NCI-H69 (cell line): Measurements from ENCODE around the gene SLC9B2.
A peak's percentile ranks its signal among the peaks of the same experiment; 100 is the strongest.

Source experiments
- DNase-seq: peaks from one replicate; lab custom pipeline; 2025; lab: John Stamatoyannopoulos, UW

SLC9B2 gene, protein sequence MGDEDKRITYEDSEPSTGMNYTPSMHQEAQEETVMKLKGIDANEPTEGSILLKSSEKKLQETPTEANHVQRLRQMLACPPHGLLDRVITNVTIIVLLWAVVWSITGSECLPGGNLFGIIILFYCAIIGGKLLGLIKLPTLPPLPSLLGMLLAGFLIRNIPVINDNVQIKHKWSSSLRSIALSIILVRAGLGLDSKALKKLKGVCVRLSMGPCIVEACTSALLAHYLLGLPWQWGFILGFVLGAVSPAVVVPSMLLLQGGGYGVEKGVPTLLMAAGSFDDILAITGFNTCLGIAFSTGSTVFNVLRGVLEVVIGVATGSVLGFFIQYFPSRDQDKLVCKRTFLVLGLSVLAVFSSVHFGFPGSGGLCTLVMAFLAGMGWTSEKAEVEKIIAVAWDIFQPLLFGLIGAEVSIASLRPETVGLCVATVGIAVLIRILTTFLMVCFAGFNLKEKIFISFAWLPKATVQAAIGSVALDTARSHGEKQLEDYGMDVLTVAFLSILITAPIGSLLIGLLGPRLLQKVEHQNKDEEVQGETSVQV

DNA sequence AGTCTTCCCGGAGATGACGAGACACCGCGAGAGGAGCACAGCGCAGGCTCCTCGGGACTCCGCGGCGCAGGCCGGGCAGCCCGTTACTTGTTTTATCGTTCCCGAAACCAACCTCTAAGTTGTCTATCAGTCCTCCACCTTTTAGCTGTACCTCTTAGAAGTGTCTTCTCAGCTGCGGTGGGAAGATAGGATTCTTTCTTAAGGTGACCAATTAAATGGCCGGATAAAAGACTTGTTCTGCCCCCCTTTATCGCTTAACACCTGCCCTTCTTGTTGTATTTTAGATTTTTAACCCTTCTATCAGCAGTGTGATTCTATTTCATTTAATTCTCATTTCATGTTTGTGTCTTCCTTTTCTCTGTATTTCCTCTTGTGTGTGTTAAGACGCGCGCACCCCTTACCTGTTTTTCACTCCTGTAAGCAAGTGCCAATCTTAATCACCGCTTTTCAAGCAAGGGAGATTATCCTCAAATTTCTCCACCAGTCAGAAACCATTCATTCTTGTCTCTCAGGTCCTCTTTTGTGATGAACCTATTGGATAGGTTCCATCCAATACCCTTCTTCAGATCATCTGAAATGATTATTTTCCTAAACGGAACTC, at the start of gene SLC9B2:
SLC9B2 (minus strand) TSS at position 15 of the 601 bp plus-strand sequence. CDS start 9,211 bp downstream, outside the sequence.
- no peak for DNase-seq

DNA sequence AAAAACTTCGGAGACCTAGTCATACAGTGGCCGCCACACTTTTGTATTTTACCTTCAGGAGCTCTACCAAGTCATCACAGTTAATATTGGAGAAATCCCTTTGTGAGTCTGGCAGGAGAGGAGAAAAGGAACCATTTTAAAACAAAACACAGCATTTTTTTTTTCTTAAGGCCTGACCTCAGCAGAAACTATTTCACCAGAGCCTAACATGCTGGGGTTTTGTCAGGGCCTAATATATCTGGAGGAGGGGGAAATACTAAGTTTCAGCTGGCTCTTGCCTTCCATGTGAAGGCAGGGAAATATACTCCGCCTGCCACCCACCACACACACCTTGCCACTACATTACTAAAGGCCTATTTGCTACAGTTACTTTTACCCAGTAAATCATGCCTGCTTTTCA, 49.6 kb upstream of the SLC9B2 start:
- DNase-seq = no peak

DNA sequence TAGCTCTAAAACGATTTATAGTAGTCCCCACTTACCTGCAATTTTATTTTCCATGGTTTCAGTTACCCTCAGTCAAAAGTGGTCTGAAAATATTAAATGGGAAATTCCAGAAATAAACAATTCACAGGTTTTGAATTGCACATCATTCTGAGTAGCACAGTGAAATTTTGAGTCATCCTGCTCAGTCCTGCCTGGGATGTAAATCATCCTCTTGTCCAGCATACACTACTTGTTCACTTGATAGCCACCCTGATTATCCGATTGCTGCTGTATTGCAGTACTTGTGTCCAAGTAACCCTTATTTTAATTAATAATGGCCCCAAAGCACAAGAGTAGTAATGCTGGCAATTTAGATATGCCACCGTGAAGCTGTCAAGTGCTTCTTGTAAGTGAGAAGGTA, 46.6 kb upstream of the SLC9B2 start:
- DNase-seq = no peak

DNA sequence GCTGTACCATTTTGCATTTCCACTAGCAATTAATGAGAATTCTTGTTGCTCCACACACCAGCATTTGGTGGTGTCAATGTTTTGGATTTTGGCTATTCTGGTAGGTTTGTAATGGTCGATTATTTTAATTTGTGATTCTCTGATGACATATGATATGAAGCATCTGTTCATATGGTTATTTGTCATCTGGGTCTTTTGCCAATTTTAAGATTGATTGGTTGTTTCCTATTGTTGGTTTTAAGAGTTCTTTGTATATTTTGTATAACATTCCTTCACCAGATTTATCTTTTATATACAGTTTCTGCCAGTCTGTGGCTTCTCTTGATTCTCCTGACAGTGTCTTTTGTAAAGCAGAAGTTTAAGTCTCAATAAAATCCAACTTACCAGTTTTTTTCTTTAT, 41.6 kb upstream of the SLC9B2 start:
- DNase-seq = no peak

DNA sequence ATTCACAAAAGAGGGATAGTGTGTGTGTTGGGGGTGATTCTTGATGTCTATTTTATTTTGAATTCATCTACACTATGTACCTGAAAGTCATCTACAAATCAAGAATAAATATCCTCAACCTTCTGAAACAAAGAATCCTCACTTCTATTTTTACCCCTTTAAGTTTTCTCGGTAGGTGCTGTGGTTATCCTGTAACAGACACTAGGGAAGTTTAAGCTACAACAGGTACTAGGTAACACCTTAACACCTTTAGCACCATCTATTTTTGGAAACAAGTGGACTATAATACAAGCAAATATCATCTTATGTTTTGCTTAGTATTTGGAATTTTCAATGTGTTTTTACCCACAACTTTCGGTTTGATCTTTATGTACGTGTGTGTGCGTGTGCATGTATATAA, 35.0 kb upstream of the SLC9B2 start:
- DNase-seq = no peak

DNA sequence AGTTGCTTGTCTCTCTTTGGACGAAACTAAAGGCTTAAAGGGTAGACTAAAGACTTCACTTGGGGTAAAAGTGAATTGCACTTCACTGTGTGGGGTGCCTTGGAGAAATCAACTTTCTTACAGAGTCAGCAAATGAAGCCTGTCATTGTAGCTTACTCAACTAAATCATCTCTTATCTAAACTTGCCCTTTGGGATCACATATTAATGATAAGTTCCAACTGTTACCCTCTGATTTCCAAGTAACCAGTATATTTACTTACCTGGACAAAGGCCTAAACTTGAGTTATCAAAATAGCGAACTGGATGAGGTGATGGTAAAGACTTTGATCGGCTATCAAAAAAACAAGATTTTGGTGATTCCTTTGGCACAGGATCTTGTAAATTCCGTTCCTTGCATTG, 32.0 kb upstream of the SLC9B2 start:
- no peak for DNase-seq

DNA sequence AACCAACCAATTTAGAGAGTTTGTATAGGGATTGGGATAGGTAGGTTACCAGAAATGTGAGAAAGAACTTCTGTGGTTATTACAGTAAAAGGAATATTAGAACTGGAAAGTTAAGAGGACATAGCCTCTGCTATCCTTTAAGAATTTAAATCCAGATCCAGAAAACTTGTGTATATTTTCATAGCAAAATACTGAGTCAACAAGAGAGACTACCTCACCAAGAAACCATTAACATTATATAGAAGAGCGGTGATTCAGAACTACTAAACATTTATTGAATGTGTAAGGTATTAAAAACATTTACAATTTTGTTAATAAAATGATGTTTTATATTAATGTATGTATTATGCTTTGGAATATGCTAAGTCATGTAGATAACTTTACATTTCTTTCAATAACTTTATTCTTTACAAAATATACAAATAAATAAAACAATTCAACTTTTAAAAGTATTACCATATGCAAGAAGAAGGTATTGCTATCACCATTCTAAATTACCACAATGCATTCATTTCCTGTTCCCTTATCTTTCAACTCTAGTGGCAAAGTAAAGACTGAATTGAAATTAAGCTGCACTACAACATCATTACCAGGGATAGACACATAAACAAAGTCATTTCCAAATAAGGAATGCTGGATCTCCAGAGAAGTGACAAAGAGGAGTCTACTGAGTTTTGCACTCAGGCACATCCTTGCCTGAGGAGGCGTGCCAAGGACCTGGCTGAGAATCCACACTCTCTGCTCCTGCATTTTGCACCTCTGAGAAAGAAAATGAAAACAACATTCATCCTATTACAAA, 29.2 kb upstream of the SLC9B2 start:
- DNase-seq = no peak

DNA sequence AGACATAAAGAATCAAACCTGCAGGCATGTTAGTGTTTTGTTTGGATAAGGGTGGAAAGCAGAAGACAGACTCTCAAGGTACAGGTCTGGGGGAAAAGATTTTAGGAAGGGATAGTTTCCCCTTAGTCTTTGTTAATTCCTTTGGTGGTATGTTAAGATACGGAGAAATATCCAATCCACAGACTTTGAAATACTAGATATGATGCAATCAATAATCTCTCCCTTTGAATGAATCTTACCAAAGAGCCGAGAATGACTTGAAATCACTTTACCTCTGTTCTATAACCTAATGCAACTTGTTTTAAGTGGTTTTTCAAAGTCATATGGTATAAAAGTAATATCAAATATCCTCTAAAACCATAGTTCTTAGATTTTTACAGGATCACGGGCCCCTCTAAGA, 28.3 kb upstream of the SLC9B2 start:
- DNase-seq = no peak

DNA sequence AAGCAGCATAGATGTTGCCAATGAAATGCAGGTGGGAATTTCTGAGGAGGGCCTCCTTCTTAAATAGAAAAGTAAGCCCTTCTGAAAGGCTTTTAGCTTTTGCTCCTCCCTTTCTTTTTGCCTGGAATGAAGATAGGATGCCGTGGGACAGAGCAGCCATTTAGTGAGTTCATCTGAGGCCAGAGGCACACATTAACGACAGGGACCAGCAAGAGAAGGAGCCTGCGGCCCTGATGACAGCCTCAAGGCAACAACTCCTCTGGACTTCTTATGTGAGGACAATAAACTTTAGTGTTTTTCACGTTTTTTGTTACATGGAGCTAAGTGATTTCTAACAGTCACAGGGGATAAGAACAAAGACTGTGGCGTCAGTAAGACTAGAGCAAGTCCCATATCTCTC, 24.1 kb upstream of the SLC9B2 start:
- DNase-seq = no peak

DNA sequence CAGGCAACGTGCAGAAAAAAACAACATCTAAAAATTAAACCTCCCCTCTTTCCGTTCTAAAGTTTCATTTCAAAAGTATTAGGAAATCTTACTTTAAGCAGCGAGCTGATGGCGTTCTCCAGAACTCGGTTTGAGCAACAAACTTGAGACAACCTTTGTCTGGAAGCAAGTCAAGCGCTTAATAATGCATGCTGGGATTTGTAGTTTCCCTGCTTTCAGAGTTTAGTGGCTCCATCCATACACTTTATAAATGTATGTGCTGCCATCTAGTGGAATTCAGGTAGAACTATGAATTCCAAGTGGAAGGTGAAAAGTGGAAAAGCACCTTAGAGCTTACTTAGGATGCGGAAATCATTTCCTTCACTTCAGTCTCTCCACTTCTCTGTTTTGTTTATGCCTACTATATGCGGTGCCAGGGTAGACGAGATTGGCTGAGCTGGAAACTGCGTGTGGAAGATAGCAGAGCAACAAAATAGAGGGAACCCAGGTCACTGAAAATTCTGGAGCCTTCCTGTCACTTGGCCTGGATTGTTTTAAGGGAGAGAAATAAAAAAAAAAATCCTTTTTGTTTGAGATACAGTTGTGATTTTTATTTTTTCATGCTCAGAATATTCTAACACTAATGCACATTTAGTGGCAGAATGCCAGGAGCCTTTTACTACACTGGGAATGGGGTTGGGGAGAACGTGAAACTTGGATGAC, 23.3 kb upstream of the SLC9B2 start, which contains the start of gene BDH2:
BDH2 (minus strand) TSS at position 144 of the 702 bp plus-strand sequence. CDS start 3,580 bp downstream, outside the sequence.
- peak; percentile 82 for DNase-seq

DNA sequence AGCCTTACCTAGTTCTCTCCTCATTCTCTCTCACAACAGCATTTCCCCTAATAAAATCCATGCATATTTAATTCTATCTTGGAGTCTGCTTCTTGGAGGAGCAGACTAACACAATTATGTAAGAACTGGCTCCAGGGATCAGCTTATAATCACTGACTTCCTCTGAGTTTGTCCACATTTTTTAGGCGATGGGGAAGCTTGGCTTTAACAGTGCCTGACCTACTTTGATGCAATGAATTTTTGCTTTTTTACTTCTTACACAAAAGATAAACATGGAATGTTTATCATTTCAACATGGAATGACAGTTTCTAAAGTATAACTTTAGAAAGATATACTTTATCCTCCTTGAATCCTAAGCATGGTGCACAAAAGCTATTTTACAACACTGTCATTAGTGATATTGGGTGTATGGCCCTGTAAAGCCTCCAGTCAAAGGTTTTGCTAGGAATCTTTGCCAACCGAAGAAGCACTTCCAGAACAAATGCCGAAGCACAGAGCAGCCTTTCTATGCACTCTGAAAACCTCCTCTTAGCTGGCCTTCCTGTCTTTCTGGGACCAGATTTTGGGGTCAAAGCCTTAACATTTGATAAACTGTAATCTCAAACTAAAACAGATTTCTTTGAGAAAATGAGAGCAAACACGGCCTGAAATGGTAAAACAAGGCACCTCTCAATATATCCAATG, 22.3 kb upstream of the SLC9B2 start:
- DNase-seq = no peak

DNA sequence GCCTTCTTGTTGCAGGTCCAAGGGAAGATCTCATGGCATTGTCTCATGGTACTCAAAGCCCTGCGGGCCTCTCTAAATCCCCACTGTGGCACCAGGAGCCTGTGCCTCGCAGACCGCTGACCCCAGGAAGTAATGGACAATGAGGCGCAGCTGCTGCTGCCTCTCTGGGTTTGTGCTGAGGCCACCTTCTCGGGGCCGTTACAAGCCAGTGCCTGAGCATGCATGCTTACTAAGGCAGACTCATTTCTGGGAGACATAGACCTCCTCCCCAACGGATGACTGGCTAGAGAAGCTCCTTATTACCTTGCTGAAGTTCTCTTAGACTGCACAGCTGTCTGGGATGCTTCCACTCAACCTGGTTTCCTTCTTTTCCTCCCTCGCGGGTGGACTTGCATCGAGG, 21.8 kb upstream of the SLC9B2 start:
- DNase-seq = no peak

DNA sequence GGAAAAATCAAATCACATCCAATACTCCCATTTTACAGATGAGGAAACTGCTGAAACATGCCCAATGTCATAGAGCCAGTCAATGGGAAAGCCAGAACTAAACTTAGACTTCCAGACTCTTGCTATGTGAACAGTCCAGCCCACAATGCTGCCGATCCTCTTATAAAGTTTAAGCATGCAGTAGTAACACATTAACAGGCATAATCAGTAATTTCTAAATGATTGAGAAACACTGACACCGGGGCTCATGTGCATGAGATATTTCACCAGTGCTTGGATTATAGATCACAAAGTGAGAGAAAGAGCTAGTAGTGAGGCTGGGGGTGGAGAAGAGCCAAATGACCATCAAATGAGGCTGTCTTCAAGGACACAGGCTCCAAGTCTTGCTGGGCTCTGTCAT, 20.6 kb upstream of the SLC9B2 start:
- no peak for DNase-seq

DNA sequence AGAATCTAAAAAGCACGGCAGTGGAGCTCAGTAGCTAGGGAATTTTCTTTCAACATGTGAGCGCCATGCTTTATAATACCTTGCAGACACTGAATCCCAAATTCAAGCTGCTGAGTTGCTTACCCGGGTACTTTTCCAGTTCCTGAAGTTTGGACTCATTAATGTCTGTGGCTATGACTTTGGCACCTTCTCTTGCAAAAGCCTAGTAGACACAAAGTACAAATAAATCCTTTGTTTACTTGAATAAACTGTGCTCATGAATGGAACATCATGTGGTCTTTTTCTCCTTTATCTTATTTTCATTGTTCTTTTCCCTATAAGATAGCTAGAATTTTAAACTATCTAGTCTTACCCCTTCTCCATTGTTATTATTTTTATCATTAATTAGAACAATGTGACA, 18.5 kb upstream of the SLC9B2 start:
- no peak for DNase-seq

DNA sequence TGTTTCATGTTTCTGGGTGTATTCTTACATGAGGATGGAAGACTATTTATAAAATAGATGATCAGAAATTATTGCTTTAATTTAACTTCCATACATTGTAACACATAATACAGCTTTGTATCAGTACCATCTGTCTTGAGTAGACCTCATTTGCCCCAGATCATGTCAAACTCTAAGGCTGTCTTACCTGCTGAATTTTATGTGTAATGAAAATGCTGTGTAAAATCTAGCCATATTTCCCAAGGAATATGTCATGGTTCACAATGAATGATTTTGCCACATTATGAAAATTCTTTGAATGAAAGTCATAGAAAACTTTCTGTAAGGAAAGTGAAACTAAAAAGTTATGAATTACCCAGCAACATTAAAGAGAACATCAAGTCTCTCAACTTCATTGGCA, 15.7 kb upstream of the SLC9B2 start:
- DNase-seq = no peak

DNA sequence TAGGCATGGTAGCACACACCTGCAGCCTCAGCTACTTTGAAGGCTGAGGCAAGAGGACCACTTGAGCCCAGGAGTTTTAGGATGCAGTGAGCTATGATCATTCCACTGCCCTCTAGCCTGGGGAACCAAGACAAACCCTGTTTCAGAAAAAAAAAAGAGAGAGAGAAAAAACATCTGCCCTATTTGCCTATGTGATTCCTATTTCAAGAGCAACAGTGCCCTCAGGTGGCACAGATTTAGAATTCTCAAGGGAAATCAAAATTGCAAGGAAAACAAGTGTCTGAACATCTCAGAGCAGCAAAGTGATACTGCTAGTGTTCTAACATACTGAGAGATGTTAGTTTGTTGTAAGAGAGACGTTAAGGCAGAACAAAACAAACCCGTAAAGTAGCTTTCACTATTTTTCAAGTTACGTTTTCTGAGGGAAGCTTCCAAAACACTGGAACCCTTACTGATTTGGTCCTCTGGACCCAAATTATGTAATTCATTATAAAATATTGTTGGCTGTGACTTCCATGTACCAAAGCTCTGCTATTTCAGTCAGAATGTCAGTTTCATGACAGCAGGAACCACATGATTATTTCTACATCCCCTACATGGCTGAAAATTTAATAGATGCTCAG, 15.2 kb upstream of the SLC9B2 start:
- DNase-seq = peak; percentile 69

DNA sequence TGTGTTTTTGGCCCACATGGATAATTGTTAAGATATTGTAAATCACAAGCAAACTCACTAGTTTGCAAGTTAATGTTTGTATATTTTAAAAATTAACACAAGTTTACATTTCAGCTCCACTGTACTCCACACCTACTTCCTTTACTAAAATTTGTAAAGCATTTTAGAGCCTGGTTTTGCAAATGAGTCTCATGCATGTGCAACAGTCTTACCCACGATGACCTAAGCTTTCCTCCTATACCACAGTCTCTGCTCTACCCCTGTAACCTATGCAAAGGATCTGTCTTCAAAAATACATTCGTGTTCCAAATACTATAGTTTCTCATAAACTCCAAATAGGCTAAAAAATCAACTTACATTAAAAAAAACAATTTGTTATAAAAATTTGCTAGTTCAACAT, 12.9 kb upstream of the SLC9B2 start:
- no peak for DNase-seq

DNA sequence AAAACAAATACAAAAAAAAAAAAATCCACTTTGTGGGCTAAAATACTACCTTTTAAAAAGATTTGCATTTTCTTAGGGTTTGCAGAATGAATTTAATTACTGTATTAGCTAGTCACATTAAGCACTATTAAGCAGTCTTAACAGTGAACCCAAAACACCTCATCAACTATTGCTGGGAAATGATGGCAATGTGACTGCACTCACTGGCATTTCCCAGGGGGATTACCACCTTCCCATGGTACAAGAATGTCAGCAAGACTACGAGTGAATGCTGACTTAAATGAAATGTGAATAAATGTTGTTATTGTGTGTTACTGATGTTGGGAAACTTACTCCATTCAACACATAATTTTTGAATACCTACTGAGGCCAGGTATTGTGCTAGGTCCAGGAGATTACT, 10.0 kb upstream of the SLC9B2 start:
- no peak for DNase-seq

DNA sequence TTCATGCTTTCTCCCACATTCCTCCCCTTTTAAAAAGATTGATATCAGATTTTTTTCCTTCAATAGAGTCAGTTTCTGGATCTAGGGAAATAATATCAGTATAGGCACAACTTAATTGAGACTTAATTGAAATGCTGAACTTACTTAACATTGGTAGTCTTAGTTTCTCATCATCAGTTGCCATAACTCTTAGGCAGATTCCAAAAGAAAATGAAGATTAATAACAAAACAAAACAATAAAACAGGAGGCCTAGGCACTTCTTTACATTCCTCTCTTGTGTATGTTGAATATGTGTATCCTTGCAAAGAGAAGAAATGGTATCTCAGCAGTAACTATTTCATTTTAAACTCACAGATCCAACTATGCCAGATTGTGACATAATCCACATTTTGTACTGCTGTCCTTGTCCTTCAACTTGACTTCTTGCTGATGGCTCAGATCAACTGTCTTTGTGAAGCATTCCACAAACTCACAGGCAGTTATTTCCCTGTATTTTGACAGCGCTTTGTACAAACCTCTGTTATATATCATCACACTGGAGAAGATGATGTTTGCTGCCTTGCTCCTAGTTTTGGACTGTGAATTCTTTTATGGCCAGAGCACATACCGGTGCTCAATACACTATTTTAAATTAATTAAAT, 9.1 kb upstream of the SLC9B2 start:
- no peak for DNase-seq

DNA sequence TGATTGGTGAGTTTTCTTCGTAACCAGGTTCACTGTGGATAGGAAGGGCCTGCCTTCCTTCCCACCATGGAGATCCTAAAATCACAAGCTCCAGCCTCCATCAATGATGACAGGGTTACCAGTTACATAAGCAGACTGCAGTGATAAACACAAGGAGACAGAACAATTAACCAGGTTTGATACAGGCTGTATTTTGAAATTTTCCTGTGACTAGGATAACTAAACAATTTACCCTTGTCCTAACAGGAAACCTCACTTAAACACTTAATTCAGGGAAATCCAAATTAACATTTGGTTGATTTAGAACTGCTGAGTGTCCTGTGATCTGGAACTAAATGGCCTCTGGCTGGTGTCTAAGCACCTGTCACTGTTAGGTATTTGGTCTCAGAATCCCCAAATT, 3.1 kb upstream of the SLC9B2 start:
- DNase-seq = no peak
